GM12878 (cell line): ENCODE data around the gene RAB30. TPM values are rescaled to one million over a fixed set of nuclear protein-coding genes. Genes with fewer than 3 reads are reported as not detected.

Experiments used
- ATAC-seq: fragments of 200-7000 bp; cut with Tn5 transposase; 3 replicates; pipeline ENCODE4 v1.9.1; 2020; ENCODE audit warnings: mild to moderate bottlenecking, moderate library complexity
- BruUV-seq: library from RNA; stranded (reverse); fragments of 400-500 nt; replicated peaks from 2 replicates; lab custom pipeline; 2021; lab: Mats Ljungman, UMichigan
- CTCF ChIA-PET: fragments of 300-600 bp; sonication (Branson Sonifier 250); formaldehyde crosslinking; extraction: SDS; loops from one replicate; lab custom pipeline; 2021; ENCODE audit warnings: inconsistent platforms; lab: Yijun Ruan, JAX
- POLR2A ChIA-PET: fragments of 350-600 bp; formaldehyde crosslinking; extraction: SDS; loops from one replicate; lab custom pipeline; 2021; ENCODE audit warnings: inconsistent platforms; lab: Charles Lee
- RAD21 ChIA-PET: fragments of 300-600 bp; sonication (Branson Sonifier 250); formaldehyde crosslinking; loops from one replicate; lab custom pipeline; 2023; ENCODE audit warnings: antibody characterized with exemption; ENCODE audit not compliant: unreplicated experiment; lab: Charles Lee
- SMC1A ChIA-PET: fragments of 300-600 bp; sonication (Branson Sonifier 250); formaldehyde crosslinking; loops from one replicate; lab custom pipeline; 2023; ENCODE audit not compliant: unreplicated experiment, uncharacterized antibody; lab: Charles Lee
- DNase-seq: peaks from one replicate; pipeline ENCODE4 v3.0.0-alpha.2; 2011; ENCODE audit warnings: low read depth, low spot score
- FAIRE-seq: peaks from 3 replicates; lab custom pipeline; 2011; peaks lifted over from hg19 to GRCh38; lab: Jason Lieb, UNC
- H2AFZ ChIP-seq: 2 replicates; pipeline ENCODE4 v1.6.0; 2011; ENCODE audit warnings: low read depth, low read length, control low read depth; ENCODE audit not compliant: control insufficient read depth
- H3K27ac ChIP-seq: 2 replicates; pipeline ENCODE4 v1.5.1; 2011; ENCODE audit warnings: control low read depth; ENCODE audit not compliant: control insufficient read depth, insufficient read depth
- H3K27me3 ChIP-seq, 2 experiments: replicated peaks in 1 of 2; 2 replicates each; pipeline versions ENCODE4 v1.6.0 to v1.6.1; 2011; ENCODE audit warnings: low read length in 1 of 2; ENCODE audit not compliant: control insufficient read depth in 2 of 2, insufficient read depth in 2 of 2
- H3K36me3 ChIP-seq, 2 experiments: 2 replicates each; pipeline ENCODE4 v1.5.1; 2011; ENCODE audit warnings: low read length in 1 of 2; ENCODE audit not compliant: control insufficient read depth in 2 of 2, insufficient read depth in 2 of 2
- H3K4me1 ChIP-seq: 2 replicates; pipeline ENCODE4 v1.6.1; 2011; ENCODE audit warnings: mild to moderate bottlenecking, low read length, moderate library complexity, mixed read lengths; ENCODE audit not compliant: control insufficient read depth, insufficient read depth
- H3K4me2 ChIP-seq: 2 replicates; pipeline ENCODE4 v1.6.0; 2011; ENCODE audit warnings: control low read depth; ENCODE audit not compliant: control insufficient read depth, insufficient read depth
- H3K4me3 ChIP-seq: fragments of 200-600 bp; sonication (generic); 2 replicates; pipeline ENCODE4 v1.5.1; 2016
- H3K79me2 ChIP-seq: 2 replicates; pipeline ENCODE4 v1.6.0; 2011; ENCODE audit warnings: low read length; ENCODE audit not compliant: control insufficient read depth, insufficient read depth
- H3K9ac ChIP-seq: 2 replicates; pipeline ENCODE4 v1.8.0; 2011; ENCODE audit warnings: low read length, control low read depth, mixed read lengths; ENCODE audit not compliant: control insufficient read depth, insufficient read depth
- H3K9me3 ChIP-seq: replicated peaks from 3 replicates; pipeline ENCODE4 v1.5.1; 2011; ENCODE audit warnings: mild to moderate bottlenecking, low read length; ENCODE audit not compliant: control insufficient read depth, insufficient read depth
- H4K20me1 ChIP-seq: 2 replicates; pipeline ENCODE4 v1.6.0; 2011; ENCODE audit not compliant: control insufficient read depth, insufficient read depth
- BRCA1 ChIP-seq: IDR thresholded peaks from 2 replicates; pipeline ENCODE4 v1.6.1; 2011; ENCODE audit warnings: low read depth, low read length, improper control_type of control experiment
- CBFB ChIP-seq: IDR thresholded peaks from 2 replicates; pipeline ENCODE4 v1.6.1; 2016; ENCODE audit warnings: antibody characterized with exemption, low read depth
- E4F1 ChIP-seq: fragments of 450-650 bp; IDR thresholded peaks from 2 replicates; pipeline ENCODE4 v1.6.1; 2018; ENCODE audit warnings: borderline replicate concordance, mild to moderate bottlenecking; ENCODE audit not compliant: partially characterized antibody
- FOS ChIP-seq: IDR thresholded peaks from 3 replicates; pipeline ENCODE4 v1.6.1; 2011; ENCODE audit warnings: borderline replicate concordance; ENCODE audit not compliant: insufficient read length; ENCODE audit errors: extremely low read depth
- MLLT1 ChIP-seq: fragments of 450-650 bp; IDR thresholded peaks from 2 replicates; pipeline ENCODE4 v1.6.1; 2016; ENCODE audit warnings: mild to moderate bottlenecking
- MYC ChIP-seq: IDR thresholded peaks from 2 replicates; pipeline ENCODE4 v1.6.1; 2011; ENCODE audit warnings: mild to moderate bottlenecking, low read length, moderate library complexity, inconsistent platforms; ENCODE audit not compliant: insufficient read depth, insufficient replicate concordance, insufficient read length, severe bottlenecking
- NFIC ChIP-seq: IDR thresholded peaks from 2 replicates; pipeline ENCODE4 v1.6.1; 2012; ENCODE audit warnings: low read depth, mild to moderate bottlenecking, inconsistent platforms, low read length, moderate library complexity
- NFYA ChIP-seq: IDR thresholded peaks from 2 replicates; pipeline ENCODE4 v1.6.1; 2011; ENCODE audit warnings: low read depth, mild to moderate bottlenecking, low read length, improper control_type of control experiment, borderline replicate concordance
- PAX8 ChIP-seq: fragments of 450-650 bp; IDR thresholded peaks from 2 replicates; pipeline ENCODE4 v1.6.1; 2017; ENCODE audit warnings: mild to moderate bottlenecking, moderate library complexity
- SIN3A ChIP-seq: IDR thresholded peaks from 2 replicates; pipeline ENCODE4 v1.6.1; 2012; ENCODE audit warnings: low read depth, low read length, improper control_type of control experiment
- SPI1 ChIP-seq: IDR thresholded peaks from 2 replicates; pipeline ENCODE4 v1.6.1; 2011; ENCODE audit warnings: low read depth, mild to moderate bottlenecking, low read length, moderate library complexity, borderline replicate concordance; ENCODE audit not compliant: insufficient read depth
- SREBF2 ChIP-seq: IDR thresholded peaks from 2 replicates; pipeline ENCODE4 v1.6.1; 2012; ENCODE audit warnings: mild to moderate bottlenecking, low read length
- USF2 ChIP-seq: IDR thresholded peaks from 2 replicates; pipeline ENCODE4 v1.6.1; 2011; ENCODE audit warnings: low read depth, low read length, improper control_type of control experiment, borderline replicate concordance
- ZBED1 ChIP-seq: IDR thresholded peaks from 2 replicates; pipeline ENCODE4 v1.6.1; 2016; ENCODE audit warnings: borderline replicate concordance
- ZNF217 ChIP-seq: fragments of 450-650 bp; IDR thresholded peaks from 2 replicates; pipeline ENCODE4 v1.6.1; 2017; ENCODE audit warnings: antibody characterized with exemption, mild to moderate bottlenecking
- WGBS: methylation state at CpG from one replicate; pipeline ENCODE4 v1.1.6; 2016; ENCODE audit warnings: low lambda C conversion rate; ENCODE audit not compliant: insufficient replicate concordance, insufficient coverage; ENCODE audit errors: missing lambda C conversion rate; 5-methylcytosine and 5-hydroxymethylcytosine counted together
- in situ Hi-C: fragments of 300-500 bp; cut with MboI; formaldehyde crosslinking; loops from 9 replicates; pipeline ENCODE4 v1.14.3; 2018; ENCODE audit warnings: mixed read lengths
- intact Hi-C: fragments of 100-400 bp; cut with micrococcal nuclease; formaldehyde crosslinking; loops from one replicate; pipeline ENCODE4 v1.14.2; 2022; ENCODE audit not compliant: unreplicated experiment
- polyA plus RNA-seq, 11 experiments: library from polyadenylated mRNA; depleted of rRNA in 4 of 11; unstranded in 6 of 11; stranded (reverse) in 5 of 11; fragments of >200 nt; fragmentation: Nextera tagmentation in 4 of 11; fragmentation: Illumina TruSeq in 1 of 11; extraction: Ambion mirVana in 4 of 11; extraction: Trizol in 1 of 11; gene quantifications; 1 replicate in 1 of 11; 2 replicates in 10 of 11; pipeline versions ENCODE4 v1.2.1 to v1.2.3, GENCODE V29; 2011 to 2016; ENCODE audit warnings: inconsistent platforms in 2 of 11, missing spikeins in 2 of 11, low read depth in 1 of 11
- total RNA-seq, 4 experiments: library from RNA; depleted of rRNA in 3 of 4; stranded (reverse); fragments of >200 nt in 3 of 4; fragmentation: Illumina TruSeq in 1 of 4; extraction: Trizol in 1 of 4; gene quantifications; 2 replicates each; pipeline versions ENCODE4 v1.2.1 to v1.2.3, GENCODE V29; 2013 to 2021

The RAB30 gene
- total and polyA plus RNA-seq, 10 of the 15 experiments (the other 5 are each of a cell fraction or from before 2014, with no cell fraction given), result 9.8 to 26.7 (median 19.2) TPM

- ATAC-seq (no peak), DNase-seq (no peak), FAIRE-seq (peak; percentile 52)
- Histone ChIP-seq H3K36me3 (no peaks in the 10 kb centered on the region; a peak in 1 of 4 replicates), H3K4me3 (peak overlapping the region; percentile 78), H3K9ac (peak overlapping the region; percentile 98), H3K4me1 (peaks cover 31% of the 10 kb centered on the region), H4K20me1 (no peaks in the 10 kb centered on the region), H3K79me2 (peaks cover 95% of the 10 kb centered on the region), H3K27ac (peak overlapping the region; percentile 92), H2AFZ (no peak overlapping the region; the same call in 1 of the 2 replicates), H3K9me3 (no peaks in the 10 kb centered on the region; the same call in 1 of the 3 replicates), H3K27me3 (no peaks in the 10 kb centered on the region), H3K4me2 (peak overlapping the region; percentile 97)
- WGBS, result 15% methylated on average over 3 of the region's 3 CpGs
- CTCF ChIA-PET, result interaction anchor here (0.8 to 2.7 kb wide), 9 partner anchors 7 to 181 kb away, joined by 3 to 11 read pairs (median 5); no protein-coding TSS in a partner anchor
- POLR2A ChIA-PET, result interaction anchor here (0.7 to 12.1 kb wide), 14 partner anchors 8 to 216 kb away, joined by 3 to 142 read pairs (median 6); partner anchors contain the start of genes CCDC90B, DDIAS and PCF11
- TF ChIP-seq CBFB, result no peak
- no peak for TF ChIP-seq ZNF217
- no peak for TF ChIP-seq FOS
- TF ChIP-seq SREBF2, result no peak
- TF ChIP-seq SPI1, result no peak
- TF ChIP-seq NFIC, result no peak
- TF ChIP-seq E4F1, result no peak
- no peak for TF ChIP-seq NFYA
- TF ChIP-seq PAX8, result no peak
- TF ChIP-seq SIN3A, result no peak
- TF ChIP-seq MLLT1, result no peak
- no peak for TF ChIP-seq ZBED1
- no peak for TF ChIP-seq MYC
- TF ChIP-seq USF2, result no peak
- TF ChIP-seq BRCA1, result no peak
- BruUV-seq, result no TSS peak
- SMC1A ChIA-PET, result interaction anchor here (0.5 to 3.4 kb wide), 22 partner anchors 8 to 216 kb away, joined by 3 to 24 read pairs (median 4); partner anchors contain the start of gene CCDC90B
- intact Hi-C loops (loop anchor here (2.0 kb wide), 3 partner anchors 63 to 169 kb away; partner anchors contain the start of genes DDIAS and PRCP), in situ Hi-C loops (loop anchor here (5.0 to 10.0 kb wide), 2 partner anchors 87 to 165 kb away; partner anchors contain the start of genes DDIAS, PCF11 and PRCP)
- RAD21 ChIA-PET, result interaction anchor here (0.7 to 8.3 kb wide), 17 partner anchors 8 to 203 kb away, joined by 3 to 73 read pairs (median 8); partner anchors contain the start of genes DDIAS, PCF11 and PRCP
Measured at GRCh38 chr11:83070044-83070701, 1.5 kb downstream of the RAB30 start.
